Testis (tissue), 3 donors: Measurements from ENCODE around the gene SLC39A12. TPM values are rescaled to one million over a fixed set of nuclear protein-coding genes. Genes with fewer than 3 reads are reported as not detected.

Experiments
- DNase-seq: peaks from one replicate; pipeline ENCODE4 v3.0.0-alpha.2; 2019
- H3K27ac ChIP-seq, 2 donors: fragments of 200-600 bp; sonication (generic); one replicate each; pipeline ENCODE4 v1.5.1; 2019
- H3K27me3 ChIP-seq: fragments of 200-600 bp; sonication (generic); one replicate; pipeline ENCODE4 v1.5.1; 2019
- H3K36me3 ChIP-seq: fragments of 200-600 bp; sonication (generic); one replicate; pipeline ENCODE4 v1.5.1; 2017; ENCODE audit warnings: low read depth; ENCODE audit errors: missing control alignments
- H3K4me1 ChIP-seq: fragments of 200-600 bp; sonication (generic); one replicate; pipeline ENCODE4 v1.5.1; 2019
- H3K4me3 ChIP-seq, 2 donors: fragments of 200-600 bp; sonication (generic); one replicate each; pipeline ENCODE4 v1.5.1; 2017 to 2019
- H3K9me3 ChIP-seq: fragments of 200-600 bp; sonication (generic); one replicate; pipeline ENCODE4 v1.5.1; 2017
- CTCF ChIP-seq, 3 experiments: fragments of 450-650 bp in 2 of 3; fragments of 200-600 bp in 1 of 3; sonication (generic) in 1 of 3; IDR thresholded peaks; one replicate each; pipeline ENCODE4 v1.5.1; 2016 to 2019; ENCODE audit warnings: antibody characterized with exemption in 3 of 3, mild to moderate bottlenecking in 2 of 3, moderate library complexity in 1 of 3
- POLR2A ChIP-seq: fragments of 450-650 bp; IDR thresholded peaks from one replicate; pipeline ENCODE4 v1.6.1; 2017; ENCODE audit warnings: antibody characterized with exemption, mild to moderate bottlenecking, moderate library complexity
- WGBS, 2 donors: methylation state at CpG; one replicate each; pipeline ENCODE4 v1.1.5; 2018; 5-methylcytosine and 5-hydroxymethylcytosine counted together
- intact Hi-C: fragments of 100-400 bp; cut with DNase I; formaldehyde crosslinking; loops from one replicate; pipeline ENCODE4 v1.15.1; 2023; ENCODE audit warnings: low total_unique reads
- polyA plus RNA-seq: library from polyadenylated mRNA; stranded (reverse); fragments of 350-450 nt; fragmentation: Illumina TruSeq; extraction: RNeasy Lipid Tissue Mini Kit (QIAGEN cat#74804); gene quantifications from one replicate; pipeline ENCODE4 v1.2.3, GENCODE V29; 2014; ENCODE audit warnings: low read depth, low replicate concordance; ENCODE audit not compliant: insufficient read depth
- total RNA-seq, 2 donors: library from RNA; depleted of rRNA; stranded (reverse); fragments of >200 nt; gene quantifications; one replicate each; pipeline ENCODE4 v1.2.3, GENCODE V29; 2016

The SLC39A12 gene
- total and polyA plus RNA-seq, 3 donors from 2014 or later, result 0.38 to 0.68 (median 0.47) TPM

- 30 to 40% methylated on average over 12 of the region's 12 CpGs for WGBS, 2 donors
- DNase-seq, result peak; percentile 59
- Histone ChIP-seq H3K9me3 (no peaks in the 10 kb centered on the region), H3K4me3 (no peak overlapping the region), H3K27ac (no peak overlapping the region), H3K4me1 (no peaks in the 10 kb centered on the region), H3K27me3 (no peaks in the 10 kb centered on the region), H3K36me3 (no peaks in the 10 kb centered on the region)
- intact Hi-C loops, result no loop called here
- TF ChIP-seq CTCF (IDR thresholded peaks at IDR 0.05) (peak in 2 of 3 experiments; percentile 37 to 54), POLR2A (no peak)
Observed at GRCh38 chr10:17910125-17910789, 41.5 kb upstream of the SLC39A12 start.

DNA sequence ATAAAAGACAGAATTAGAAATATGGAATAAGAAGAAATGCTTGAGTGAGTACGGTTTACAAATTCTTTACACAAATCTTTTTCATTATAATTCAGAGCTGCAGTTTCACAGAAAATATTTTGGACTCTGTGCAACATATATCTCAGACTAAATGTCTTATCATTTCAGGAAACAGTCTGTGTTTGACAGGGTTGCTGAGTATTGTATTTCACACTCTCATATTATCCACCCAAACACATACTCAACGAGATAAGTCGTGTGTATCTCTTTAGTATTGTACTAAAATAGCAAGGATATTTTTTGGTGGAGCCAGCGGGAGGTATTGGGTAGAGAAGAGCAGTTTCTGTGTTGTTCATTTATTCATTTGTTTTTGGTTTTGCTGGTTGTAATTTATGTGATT lies 39.0 kb upstream of the SLC39A12 start:
- Histone ChIP-seq H3K9me3 (no peaks in the 10 kb centered on the region), H3K27ac (no peak overlapping the region), H3K4me3 (no peak overlapping the region), H3K4me1 (no peaks in the 10 kb centered on the region), H3K27me3 (no peaks in the 10 kb centered on the region), H3K36me3 (no peaks in the 10 kb centered on the region)
- intact Hi-C loops, result no loop called here
- DNase-seq, result no peak
- TF ChIP-seq POLR2A (no peak), CTCF (IDR thresholded peaks at IDR 0.05) (no peak)
- WGBS, 2 donors, result 56 to 65% methylated on average over 4 of the region's 4 CpGs

GRCh38 chr10:17913604-17914003 lies 38.1 kb upstream of the SLC39A12 start:
- Histone ChIP-seq H3K27me3 (no peaks in the 10 kb centered on the region), H3K9me3 (no peaks in the 10 kb centered on the region), H3K27ac (no peak overlapping the region), H3K36me3 (no peaks in the 10 kb centered on the region), H3K4me1 (no peaks in the 10 kb centered on the region), H3K4me3 (no peak overlapping the region)
- TF ChIP-seq POLR2A (no peak), CTCF (IDR thresholded peaks at IDR 0.05) (no peak)
- DNase-seq, result no peak
- WGBS, 2 donors, result 71 to 77% methylated on average over 5 of the region's 5 CpGs
- intact Hi-C loops, result no loop called here

- no peaks in the 10 kb centered on the region for H3K9me3 ChIP-seq
- no peaks in the 10 kb centered on the region for H3K4me1 ChIP-seq
- TF ChIP-seq POLR2A (no peak), CTCF (IDR thresholded peaks at IDR 0.05) (no peak)
- H3K27ac ChIP-seq, result no peak overlapping the region
- H3K27me3 ChIP-seq, result no peaks in the 10 kb centered on the region
- H3K36me3 ChIP-seq, result no peaks in the 10 kb centered on the region
- intact Hi-C loops, result no loop called here
- WGBS, 2 donors, result 80 to 94% methylated on average over 5 of the region's 5 CpGs
- H3K4me3 ChIP-seq, result no peak overlapping the region
- no peak for DNase-seq
Observed at GRCh38 chr10:17914169-17915045, 37.3 kb upstream of the SLC39A12 start.
